ENCODE data around the gene CAT.

DNA sequence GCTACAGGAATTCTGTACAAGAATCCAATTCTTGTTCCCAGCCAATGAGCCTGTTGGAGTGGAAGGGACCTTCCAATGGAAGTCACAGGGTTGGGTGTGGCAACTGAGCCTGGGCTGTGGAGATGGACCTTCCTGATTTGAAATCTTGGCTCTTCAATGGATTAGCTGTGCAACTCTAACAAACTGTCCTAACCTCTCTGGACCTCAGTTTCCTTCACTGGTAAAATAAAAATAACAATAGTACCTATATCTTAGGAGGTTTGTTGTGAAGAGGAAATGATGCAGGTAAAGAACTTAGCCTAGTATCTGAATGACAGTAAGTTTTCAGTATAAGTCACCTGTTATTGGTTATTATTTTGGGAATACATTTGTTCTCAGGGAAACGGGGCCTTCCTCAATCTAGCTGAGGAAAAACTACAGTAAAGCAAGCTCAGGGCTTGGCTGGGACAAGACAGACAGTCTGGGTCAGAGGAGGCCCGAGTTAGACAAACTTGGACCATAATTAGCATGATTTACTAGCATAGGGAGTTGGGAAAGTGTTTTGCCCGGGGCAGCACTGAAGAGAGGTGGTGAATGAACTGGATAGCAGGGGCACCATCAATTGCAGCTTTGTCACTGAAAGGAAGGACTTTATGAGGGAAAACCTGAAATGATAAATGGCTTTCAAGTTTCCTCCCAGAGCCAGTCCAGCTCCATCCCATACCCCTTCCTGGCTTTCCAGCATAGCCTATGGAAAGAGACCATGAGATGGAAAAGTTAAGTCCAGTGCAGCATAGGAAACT lies 61.2 kb downstream of the CAT start:
- TF ChIP-seq CTCF (IDR thresholded peaks at IDR 0.05; ENCODE audit: low read depth, low read length, poor library complexity, severe bottlenecking) (no peak), EZH2phosphoT487 (IDR thresholded peaks at IDR 0.05; ENCODE audit: borderline replicate concordance, low read length) (no peak)
